GM21381 (cell line): ENCODE measurements around the gene CDKN2C.
"Not testable (repeated sequence)": the region's sequence is repeated elsewhere in the genome, so short reads cannot be mapped to it uniquely, and the experiment has no call there.

Experiments used
- ATAC-seq: cut with Tn5 transposase; IDR thresholded peaks from one replicate; pipeline ENCODE4 v1.9.1; 2021; ENCODE audit warnings: mild to moderate bottlenecking, moderate library complexity; ENCODE audit not compliant: unreplicated experiment

The CDKN2C gene

GRCh38 chr1:50978852-50979781 is 9.1 kb downstream of the CDKN2C start:
- ATAC-seq, result no peak

- ATAC-seq, result no peak
Measured at GRCh38 chr1:50979937-50980336, 9.9 kb downstream of the CDKN2C start.

GRCh38 chr1:50980505-50980904 is 10.5 kb downstream of the CDKN2C start:
- no peak for ATAC-seq

GRCh38 chr1:50981741-50982140 is 11.7 kb downstream of the CDKN2C start:
- ATAC-seq, result no peak

- ATAC-seq, result no peak
Measured at GRCh38 chr1:50982611-50983010, 12.6 kb downstream of the CDKN2C start.

- no peak for ATAC-seq
Measured at GRCh38 chr1:50983219-50983802, 13.3 kb downstream of the CDKN2C start.

GRCh38 chr1:50985094-50985493 is 15.0 kb downstream of the CDKN2C start:
- no peak for ATAC-seq

- no peak for ATAC-seq
Measured at GRCh38 chr1:50986653-50987052, 16.6 kb downstream of the CDKN2C start.

- ATAC-seq, result no peak
Measured at GRCh38 chr1:50989694-50990093, 19.6 kb downstream of the CDKN2C start.

GRCh38 chr1:50992532-50993318 is 22.7 kb downstream of the CDKN2C start:
- ATAC-seq, result no peak

GRCh38 chr1:50993645-50994044 is 23.6 kb downstream of the CDKN2C start:
- no peak for ATAC-seq

- no peak for ATAC-seq
Measured at GRCh38 chr1:50994997-50995396, 25.0 kb downstream of the CDKN2C start.

- ATAC-seq, result no peak
Measured at GRCh38 chr1:50995651-50996050, 25.6 kb downstream of the CDKN2C start.

GRCh38 chr1:50996083-50996482 is 26.0 kb downstream of the CDKN2C start:
- no peak for ATAC-seq

GRCh38 chr1:50999375-50999774 is 29.3 kb downstream of the CDKN2C start:
- not testable (repeated sequence) for ATAC-seq

GRCh38 chr1:51000160-51000559 is 30.1 kb downstream of the CDKN2C start:
- ATAC-seq, result peak; percentile 71

GRCh38 chr1:51000651-51001050 is 30.6 kb downstream of the CDKN2C start:
- peak; percentile 24 for ATAC-seq

GRCh38 chr1:51002516-51002915 is 32.5 kb downstream of the CDKN2C start:
- ATAC-seq, result no peak

GRCh38 chr1:51005549-51005948 is 35.5 kb downstream of the CDKN2C start:
- not testable (repeated sequence) for ATAC-seq

- ATAC-seq, result no peak
Measured at GRCh38 chr1:51009381-51009780, 39.3 kb downstream of the CDKN2C start.

GRCh38 chr1:51014878-51015277 is 44.8 kb downstream of the CDKN2C start:
- no peak for ATAC-seq
